Suppressor macrophage treated with lipopolysaccharide for 4 hours (primary cell): ENCODE results near the gene PSMC5.
"Not testable (repeated sequence)": the region's sequence is repeated elsewhere in the genome, so short reads cannot be mapped to it uniquely, and the experiment has no call there.

Source experiments
- DNase-seq: peaks from one replicate; pipeline ENCODE4 v3.0.0-alpha.2; 2020

PSMC5 gene

DNA sequence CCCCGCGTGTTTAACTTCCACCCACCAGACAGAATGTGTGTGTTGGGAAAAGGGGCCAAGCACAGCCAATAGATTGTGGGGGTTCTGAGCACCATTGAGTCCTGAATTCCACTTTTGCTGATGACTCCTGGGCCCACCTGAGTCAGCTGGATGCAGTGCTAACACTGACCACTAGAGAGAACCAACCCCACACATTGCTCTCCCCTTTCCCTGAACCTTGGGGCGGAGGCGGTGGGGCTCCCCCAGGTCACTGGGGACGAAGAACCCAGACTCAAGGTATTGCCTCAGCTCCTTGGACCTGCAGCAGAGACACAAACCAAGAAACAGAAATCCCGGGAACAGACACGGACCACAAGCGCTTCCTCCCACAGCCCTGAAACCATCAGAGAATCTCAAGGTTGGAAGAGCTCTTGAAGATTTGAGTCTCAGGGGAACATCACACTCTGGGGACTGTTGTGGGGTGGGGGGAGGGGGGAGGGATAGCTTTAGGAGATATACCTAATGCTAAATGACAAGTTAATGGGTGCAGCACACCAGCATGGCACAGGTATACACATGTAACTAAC lies 46.9 kb downstream of the PSMC5 start:
- not testable (repeated sequence) for DNase-seq

DNA sequence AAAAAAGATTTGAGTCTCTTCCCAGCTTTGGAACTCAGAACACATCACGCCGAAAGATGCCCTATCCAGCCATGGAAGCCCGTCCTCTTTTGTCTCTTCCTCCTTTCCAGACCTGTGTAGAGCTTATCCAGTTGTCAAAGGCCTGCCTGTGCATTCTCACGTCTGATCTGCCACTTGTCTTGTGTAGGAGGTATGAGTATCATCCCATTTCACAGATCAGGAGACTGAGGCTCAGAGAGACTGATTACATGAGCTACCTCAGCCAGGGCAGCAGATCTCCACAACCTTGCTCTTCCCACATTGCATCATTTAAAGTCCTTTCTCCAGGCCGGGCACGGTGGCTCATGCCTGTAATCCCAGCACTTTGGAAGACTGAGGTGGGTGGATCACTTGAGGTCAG lies 47.5 kb downstream of the PSMC5 start:
- not testable (repeated sequence) for DNase-seq

DNA sequence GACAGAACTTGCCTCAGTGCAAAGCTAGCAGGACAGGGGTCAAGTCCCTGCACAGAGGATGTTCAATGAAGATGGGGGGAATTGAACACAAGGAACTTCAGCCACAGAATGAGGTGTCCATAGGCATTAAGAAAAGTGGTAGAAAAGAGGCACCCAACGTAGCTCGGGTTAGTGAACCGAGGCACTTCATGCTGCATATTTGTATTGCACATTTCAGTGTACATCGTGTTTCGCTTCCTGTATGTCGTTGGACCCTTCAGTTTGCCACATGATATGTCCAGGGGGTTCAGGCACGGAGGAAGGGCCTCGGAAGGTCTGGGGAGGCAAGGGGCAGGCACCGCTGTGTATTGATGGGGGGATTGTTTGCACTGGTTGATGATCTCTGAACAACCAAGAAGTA lies 51.2 kb downstream of the PSMC5 start:
- not testable (repeated sequence) for DNase-seq

DNA sequence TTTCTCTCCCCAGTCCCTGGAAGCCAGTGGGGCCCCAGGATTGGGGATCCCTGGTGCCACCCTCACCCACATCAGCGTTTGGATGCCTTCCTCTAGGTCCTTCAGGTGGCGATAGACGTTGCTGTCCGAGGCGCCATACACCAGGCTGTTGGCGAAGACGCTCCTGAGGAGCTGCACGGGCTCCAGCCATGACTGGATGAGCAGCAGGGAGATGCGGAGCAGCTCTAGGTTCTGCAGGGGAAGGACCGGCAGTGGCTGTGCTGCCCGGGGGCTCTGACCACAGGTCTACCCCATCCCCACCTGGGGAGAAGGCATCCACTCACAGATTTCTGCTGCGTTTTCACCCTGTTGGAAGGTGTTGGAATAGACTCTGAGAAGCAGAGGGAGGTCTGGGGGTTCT lies 53.5 kb downstream of the PSMC5 start:
- no peak for DNase-seq

DNA sequence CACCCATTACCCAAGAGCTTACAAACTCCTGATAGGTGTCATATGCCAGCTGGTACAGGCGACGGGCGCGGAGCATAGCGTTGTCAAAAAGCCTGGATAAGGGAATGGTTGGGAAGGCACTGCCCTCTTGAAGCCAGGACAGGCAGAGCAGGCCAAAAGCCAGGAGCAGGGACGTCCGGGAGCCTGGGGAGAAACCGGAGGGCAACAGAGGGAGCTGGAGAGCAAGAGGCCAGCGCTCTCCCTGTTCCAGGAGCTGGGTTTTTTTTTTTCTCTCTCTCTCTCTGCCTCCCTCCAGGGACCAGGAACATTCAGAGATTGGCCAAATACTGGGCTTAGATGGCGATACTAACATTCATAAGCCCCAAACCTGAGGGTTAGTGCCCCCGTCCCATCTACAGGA lies 54.1 kb downstream of the PSMC5 start:
- DNase-seq: not testable (repeated sequence)
